ENCODE results near the gene SP3. TPM values are rescaled to one million over a fixed set of nuclear protein-coding genes. Genes with fewer than 3 reads are reported as not detected.

SP3 gene
- total and polyA plus RNA-seq, 9 of the 15 experiments (the other 6 are each of a cell fraction or from before 2014, with no cell fraction given): 12.0 to 106 (median 74.9) TPM

DNA sequence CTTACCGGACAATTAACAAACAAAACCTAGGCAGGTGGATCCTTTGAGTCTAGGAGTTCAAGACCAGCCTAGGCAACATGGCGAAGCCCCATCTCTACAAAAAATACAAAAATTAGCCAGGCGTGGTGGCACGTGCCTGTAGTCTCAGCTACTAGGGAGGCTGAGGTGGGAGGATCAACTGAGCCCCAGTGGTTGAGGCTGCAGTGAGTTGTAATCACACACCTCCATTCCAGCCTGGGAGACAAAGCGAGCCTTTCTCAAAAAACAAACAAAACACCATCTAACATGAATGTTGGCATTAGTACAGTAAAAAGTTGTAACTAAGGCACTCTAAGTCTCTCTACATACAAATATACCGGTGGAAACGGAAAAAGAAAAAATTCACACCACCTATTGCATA is 5.3 kb downstream of the SP3 start:
- intact Hi-C loops (cut with micrococcal nuclease): loop anchor here (5.0 to 10.0 kb wide), 3 partner anchors 77 to 375 kb away; partner anchors contain the start of genes OLA1 and SP9
- in situ Hi-C loops (cut with MboI): no loop called here
- POLR2A ChIA-PET: interaction anchor here (1.0 kb wide), 1 partner anchor 20 kb away, joined by 4 read pairs; no protein-coding TSS in a partner anchor

DNA sequence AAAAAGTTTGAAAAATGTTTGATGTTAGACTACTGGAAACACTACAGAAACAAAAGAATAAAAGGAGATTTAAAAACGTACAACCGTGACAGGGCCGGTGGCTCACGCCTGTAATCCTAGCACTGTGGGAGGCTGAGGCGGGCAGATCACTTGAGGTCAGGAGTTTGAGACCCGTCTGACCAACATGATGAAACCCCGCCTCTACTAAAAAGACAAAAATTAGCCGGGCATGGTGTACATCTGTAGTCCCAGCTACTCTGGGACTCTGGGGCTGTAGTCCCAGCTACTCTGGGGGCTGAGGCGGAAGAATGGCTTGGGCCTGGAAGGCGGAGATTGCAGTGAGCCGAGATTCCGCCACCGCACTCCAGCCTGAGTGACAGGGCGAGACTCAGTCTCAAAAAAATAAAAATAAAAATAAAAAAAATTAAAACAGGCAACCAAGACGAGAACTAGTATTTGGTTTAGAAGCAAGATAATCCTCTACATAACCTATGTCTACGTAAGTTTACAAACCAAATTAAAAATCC is 5.8 kb downstream of the SP3 start:
- DNase-seq (ENCODE audit: extremely low read depth in 1 of 4, low spot score in 3 of 4) (peak in 1 of 4 experiments; percentile 36), FAIRE-seq (peak; percentile 15), ATAC-seq (peak; percentile 9)
- H3K9me1 ChIP-seq (ENCODE audit: control insufficient read depth, insufficient read depth, low read length): no peaks in the 10 kb centered on the region
- H3K4me1 ChIP-seq (replicated peaks in 1 of 2; ENCODE audit: control insufficient read depth in 2 of 2, insufficient read depth in 2 of 2, low read length in 2 of 2): peaks cover 4 to 9% of the 10 kb centered on the region in 2 experiments; a peak in 4 of 5 replicates
- peak overlapping the region in 1 of 2 experiments; percentile 60; a peak in 3 of 4 replicates for H3K9ac ChIP-seq (ENCODE audit: insufficient read depth in 1 of 2, low read depth in 2 of 2, low read length in 2 of 2)
- 33% methylated on average over 16 of the region's 16 CpGs for WGBS (ENCODE audit: insufficient coverage, low coverage, missing lambda C conversion rate)
- CTCF ChIA-PET (ENCODE audit: low intra/inter-chr PET ratio): no interaction called here
- intact Hi-C loops (cut with micrococcal nuclease): no loop called here
- no TSS peak for BruUV-seq (replicated peaks)
- POLR2A ChIA-PET: interaction anchor here (0.6 kb wide), 1 partner anchor 103 kb away, joined by 3 read pairs; no protein-coding TSS in a partner anchor
- H2AFZ ChIP-seq (ENCODE audit: low read depth, low read length): no peak overlapping the region
- no peak overlapping the region for H3K4me3 ChIP-seq
- no peaks in the 10 kb centered on the region; the same call in 1 of the 2 replicates for H4K20me1 ChIP-seq (replicated peaks; ENCODE audit: control insufficient read depth, insufficient read depth, low read length)
- H3K27ac ChIP-seq (ENCODE audit: extremely low read depth, low read depth, low read length): no peak overlapping the region; the same call in 2 of the 3 replicates
- in situ Hi-C loops (cut with MboI): no loop called here
- peaks cover 56% of the 10 kb centered on the region for H3K36me3 ChIP-seq (ENCODE audit: control insufficient read depth, insufficient read depth, low read length)
- peaks cover 5% of the 10 kb centered on the region; the same call in 1 of the 2 replicates for H3K9me3 ChIP-seq (replicated peaks; ENCODE audit: control insufficient read depth, insufficient read depth, low read depth, low read length)
- H3K79me2 ChIP-seq (ENCODE audit: control insufficient read depth, insufficient read depth, low read length): peaks cover 91% of the 10 kb centered on the region
- no peaks in the 10 kb centered on the region for H3K27me3 ChIP-seq (ENCODE audit: control insufficient read depth in 2 of 2, insufficient read depth in 2 of 2, low read length in 2 of 2)
- H3K4me2 ChIP-seq (ENCODE audit: insufficient read depth, low read length): peak overlapping the region; percentile 29; the same call in 1 of the 2 replicates
- TF ChIP-seq KDM4B (IDR thresholded peaks at IDR 0.05; ENCODE audit: borderline replicate concordance in 2 of 2, low read depth in 1 of 2) (no peak), CAMTA2 (CRISPR knock-in tag; conservative IDR thresholded peaks at IDR 0.05) (no peak), MEF2A (IDR thresholded peaks at IDR 0.05; ENCODE audit: control insufficient read depth, low read depth, low read length) (no peak), PTBP1 (IDR thresholded peaks at IDR 0.05; ENCODE audit: low read depth, low read length) (no peak), FOXM1 (IDR thresholded peaks at IDR 0.05; ENCODE audit: low read depth) (peak; percentile 29; the same call in 1 of the 2 replicates), FOXM1 (CRISPR knock-in tag; IDR thresholded peaks at IDR 0.05; ENCODE audit: low read depth) (no peak)
- TF ChIP-seq, protein P1, sequence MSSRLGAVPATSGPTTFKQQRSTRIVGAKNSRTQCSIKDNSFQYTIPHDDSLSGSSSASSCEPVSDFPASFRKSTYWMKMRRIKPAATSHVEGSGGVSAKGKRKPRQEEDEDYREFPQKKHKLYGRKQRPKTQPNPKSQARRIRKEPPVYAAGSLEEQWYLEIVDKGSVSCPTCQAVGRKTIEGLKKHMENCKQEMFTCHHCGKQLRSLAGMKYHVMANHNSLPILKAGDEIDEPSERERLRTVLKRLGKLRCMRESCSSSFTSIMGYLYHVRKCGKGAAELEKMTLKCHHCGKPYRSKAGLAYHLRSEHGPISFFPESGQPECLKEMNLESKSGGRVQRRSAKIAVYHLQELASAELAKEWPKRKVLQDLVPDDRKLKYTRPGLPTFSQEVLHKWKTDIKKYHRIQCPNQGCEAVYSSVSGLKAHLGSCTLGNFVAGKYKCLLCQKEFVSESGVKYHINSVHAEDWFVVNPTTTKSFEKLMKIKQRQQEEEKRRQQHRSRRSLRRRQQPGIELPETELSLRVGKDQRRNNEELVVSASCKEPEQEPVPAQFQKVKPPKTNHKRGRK (tag; IDR thresholded peaks at IDR 0.05): no peak

More for the DNA sequence above, 5.3 kb downstream of the SP3 start:
- FAIRE-seq (no peak), ATAC-seq (no peak), DNase-seq (ENCODE audit: extremely low read depth in 1 of 4, low spot score in 3 of 4) (no peak)
- Histone ChIP-seq H4K20me1 (replicated peaks; ENCODE audit: control insufficient read depth, insufficient read depth, low read length) (no peaks in the 10 kb centered on the region; the same call in 1 of the 2 replicates), H3K27me3 (ENCODE audit: control insufficient read depth in 2 of 2, insufficient read depth in 2 of 2, low read length in 2 of 2) (no peaks in the 10 kb centered on the region), H3K36me3 (ENCODE audit: control insufficient read depth, insufficient read depth, low read length) (peaks cover 51% of the 10 kb centered on the region), H3K4me2 (ENCODE audit: insufficient read depth, low read length) (no peak overlapping the region), H2AFZ (ENCODE audit: low read depth, low read length) (no peak overlapping the region), H3K9ac (ENCODE audit: insufficient read depth in 1 of 2, low read depth in 2 of 2, low read length in 2 of 2) (no peak overlapping the region), H3K79me2 (ENCODE audit: control insufficient read depth, insufficient read depth, low read length) (peaks cover 88% of the 10 kb centered on the region), H3K4me1 (replicated peaks in 1 of 2; ENCODE audit: control insufficient read depth in 2 of 2, insufficient read depth in 2 of 2, low read length in 2 of 2) (peaks cover 4 to 9% of the 10 kb centered on the region in 2 experiments), H3K4me3 (no peak overlapping the region), H3K27ac (ENCODE audit: extremely low read depth, low read depth, low read length) (no peak overlapping the region), H3K9me3 (replicated peaks; ENCODE audit: control insufficient read depth, insufficient read depth, low read depth, low read length) (peaks cover 5% of the 10 kb centered on the region; the same call in 1 of the 2 replicates), H3K9me1 (ENCODE audit: control insufficient read depth, insufficient read depth, low read length) (no peaks in the 10 kb centered on the region)
- WGBS (ENCODE audit: insufficient coverage, low coverage, missing lambda C conversion rate): 84% methylated on average over 7 of the region's 7 CpGs
- TF ChIP-seq ZFP30 (CRISPR knock-in tag; IDR thresholded peaks at IDR 0.05; ENCODE audit: borderline replicate concordance) (no peak), BHLHE40 (IDR thresholded peaks at IDR 0.05; ENCODE audit: low read length) (0 out of 2 replicates have a peak, but pooled peaks have one; percentile 20)
- CTCF ChIA-PET (ENCODE audit: low intra/inter-chr PET ratio): no interaction called here
- BruUV-seq (replicated peaks): no TSS peak

Measured in K562 (cell line).